Measurements from ENCODE around the gene COIL.
A peak's percentile ranks its signal among the peaks of the same experiment; 100 is the strongest.

COIL gene

GRCh38 chr17:56933868-56934267 is 27.0 kb downstream of the COIL start:
- no peak for DNase-seq

GRCh38 chr17:56933151-56933745 is 27.6 kb downstream of the COIL start:
- no peak for DNase-seq

GRCh38 chr17:56930739-56931337 is 30.0 kb downstream of the COIL start:
- DNase-seq: no peak

- DNase-seq: no peak
Observed at GRCh38 chr17:56929362-56929969, 31.4 kb downstream of the COIL start.

- DNase-seq: no peak
Observed at GRCh38 chr17:56928586-56928985, 32.3 kb downstream of the COIL start.

GRCh38 chr17:56926704-56927103 is 34.1 kb downstream of the COIL start:
- no peak for DNase-seq

- DNase-seq: no peak
Observed at GRCh38 chr17:56926270-56926669, 34.6 kb downstream of the COIL start.

GRCh38 chr17:56925088-56925487 is 35.8 kb downstream of the COIL start:
- no peak for DNase-seq

- DNase-seq: no peak
Observed at GRCh38 chr17:56919717-56920116, 41.1 kb downstream of the COIL start.

- DNase-seq: no peak
Observed at GRCh38 chr17:56918916-56919315, 41.9 kb downstream of the COIL start.

GRCh38 chr17:56917559-56918296 is 43.1 kb downstream of the COIL start:
- DNase-seq: no peak

GRCh38 chr17:56914581-56915273 is 46.1 kb downstream of the COIL start:
- DNase-seq: no peak

GRCh38 chr17:56913867-56914580 is 46.8 kb downstream of the COIL start, which contains the start of gene TRIM25:
Gene TRIM25, minus strand, starts transcription at chr17:56914049. Its CDS starts 61 bp downstream, at chr17:56913988.
- peak; percentile 92 for DNase-seq

GRCh38 chr17:56913353-56913866 is 47.4 kb downstream of the COIL start:
- DNase-seq: peak; percentile 56

GRCh38 chr17:56913000-56913311 is 47.9 kb downstream of the COIL start:
- no peak for DNase-seq

- DNase-seq: no peak
Observed at GRCh38 chr17:56912105-56912999, 48.5 kb downstream of the COIL start.

GRCh38 chr17:56910509-56911235 is 50.2 kb downstream of the COIL start:
- DNase-seq: no peak

GRCh38 chr17:56909742-56910508 is 50.9 kb downstream of the COIL start:
- DNase-seq: no peak

GRCh38 chr17:56908001-56908542 is 52.8 kb downstream of the COIL start:
- no peak for DNase-seq

Measured in left hindlimb (tissue), 1 donor.